Right renal cortex interstitium (tissue), 3 donors: ENCODE measurements around the gene TMEM128. TPM values are rescaled to one million over a fixed set of nuclear protein-coding genes. Genes with fewer than 3 reads are reported as not detected.

Source experiments
- DNase-seq, 3 donors: peaks; one replicate each; pipeline ENCODE4 v3.0.0-alpha.2; 2013; ENCODE audit warnings: low read depth in 3 of 3, low spot score in 2 of 3
- polyA plus RNA-seq, 3 donors: library from polyadenylated mRNA; unstranded; fragments of 120-200 nt; gene quantifications; one replicate each; pipeline ENCODE4 v1.2.1, GENCODE V29; 2013; ENCODE audit not compliant: insufficient read length in 3 of 3

The TMEM128 gene
- polyA plus RNA-seq, result 10 to 100 TPM; 46.1 to 60.4 (median 47.4) TPM

GRCh38 chr4:4248029-4248884 is at the start of gene TMEM128:
Gene TMEM128, minus strand, starts transcription at chr4:4248223. Its CDS starts 21 bp downstream, at chr4:4248202.
- DNase-seq, result peak; percentile 92 to 93 (median 92)

- DNase-seq, result no peak
Measured at GRCh38 chr4:4296283-4296846, 48.3 kb upstream of the TMEM128 start.

- DNase-seq, result no peak
Measured at GRCh38 chr4:4293279-4293678, 45.3 kb upstream of the TMEM128 start.

GRCh38 chr4:4289941-4290850 is 42.2 kb upstream of the TMEM128 start, which contains the start of the genes LYAR and ZBTB49:
Gene LYAR, minus strand, starts transcription at chr4:4290154. Its CDS starts 6,412 bp downstream, at chr4:4283742.
Gene ZBTB49, plus strand, starts transcription at chr4:4290251. Its CDS starts 9,695 bp downstream, at chr4:4299946.
- peak; percentile 73 to 83 (median 82) for DNase-seq

- no peak for DNase-seq
Measured at GRCh38 chr4:4289597-4289940, 41.5 kb upstream of the TMEM128 start.

GRCh38 chr4:4289055-4289454 is 41.0 kb upstream of the TMEM128 start:
- DNase-seq, result no peak

- DNase-seq, result no peak
Measured at GRCh38 chr4:4288098-4288497, 40.1 kb upstream of the TMEM128 start.

- DNase-seq, result no peak
Measured at GRCh38 chr4:4284827-4285618, 37.0 kb upstream of the TMEM128 start.

GRCh38 chr4:4281787-4282186 is 33.8 kb upstream of the TMEM128 start:
- no peak for DNase-seq

GRCh38 chr4:4277531-4277930 is 29.5 kb upstream of the TMEM128 start:
- no peak for DNase-seq

- DNase-seq, result no peak
Measured at GRCh38 chr4:4274226-4274625, 26.2 kb upstream of the TMEM128 start.

GRCh38 chr4:4271912-4272311 is 23.9 kb upstream of the TMEM128 start:
- DNase-seq, result no peak

- no peak for DNase-seq
Measured at GRCh38 chr4:4270529-4270928, 22.5 kb upstream of the TMEM128 start.

- DNase-seq, result no peak
Measured at GRCh38 chr4:4269856-4270255, 21.8 kb upstream of the TMEM128 start.

- DNase-seq, result no peak
Measured at GRCh38 chr4:4269331-4269731, 21.3 kb upstream of the TMEM128 start.

- DNase-seq, result no peak
Measured at GRCh38 chr4:4268776-4269175, 20.8 kb upstream of the TMEM128 start.

GRCh38 chr4:4267981-4268380 is 20.0 kb upstream of the TMEM128 start:
- DNase-seq, result no peak

GRCh38 chr4:4260185-4260751 is 12.2 kb upstream of the TMEM128 start:
- DNase-seq, result no peak

GRCh38 chr4:4259484-4260100 is 11.6 kb upstream of the TMEM128 start:
- DNase-seq, result peak in 1 of 3 donors; percentile 18
